ENCODE data around the gene TMC1. TPM values are rescaled to one million over a fixed set of nuclear protein-coding genes. Genes with fewer than 3 reads are reported as not detected.

TMC1 gene
- total RNA-seq, 2 donors from 2014 or later, result 0.29 to 0.42 TPM

DNA sequence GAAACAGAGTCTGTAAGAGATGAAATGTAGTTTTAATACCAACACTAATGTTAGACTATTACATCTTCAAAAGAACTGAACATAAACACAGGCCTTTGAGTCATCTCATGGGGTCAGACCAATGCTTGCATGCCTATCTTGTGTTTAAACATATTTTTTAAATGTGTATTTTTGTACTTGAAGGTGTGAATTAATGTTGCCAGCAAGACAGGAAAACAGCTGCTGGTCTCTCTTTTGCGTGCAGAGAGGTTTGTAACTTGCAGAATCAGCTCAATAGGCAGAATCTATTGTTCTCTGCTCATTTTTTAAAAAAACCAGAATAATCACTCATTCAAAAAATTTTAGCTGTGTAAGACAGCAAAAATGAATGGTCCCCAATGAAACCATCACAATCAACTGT, 251.3 kb downstream of the TMC1 start:
- intact Hi-C loops (cut with DNase I), result no loop called here
- TF ChIP-seq, protein P1, sequence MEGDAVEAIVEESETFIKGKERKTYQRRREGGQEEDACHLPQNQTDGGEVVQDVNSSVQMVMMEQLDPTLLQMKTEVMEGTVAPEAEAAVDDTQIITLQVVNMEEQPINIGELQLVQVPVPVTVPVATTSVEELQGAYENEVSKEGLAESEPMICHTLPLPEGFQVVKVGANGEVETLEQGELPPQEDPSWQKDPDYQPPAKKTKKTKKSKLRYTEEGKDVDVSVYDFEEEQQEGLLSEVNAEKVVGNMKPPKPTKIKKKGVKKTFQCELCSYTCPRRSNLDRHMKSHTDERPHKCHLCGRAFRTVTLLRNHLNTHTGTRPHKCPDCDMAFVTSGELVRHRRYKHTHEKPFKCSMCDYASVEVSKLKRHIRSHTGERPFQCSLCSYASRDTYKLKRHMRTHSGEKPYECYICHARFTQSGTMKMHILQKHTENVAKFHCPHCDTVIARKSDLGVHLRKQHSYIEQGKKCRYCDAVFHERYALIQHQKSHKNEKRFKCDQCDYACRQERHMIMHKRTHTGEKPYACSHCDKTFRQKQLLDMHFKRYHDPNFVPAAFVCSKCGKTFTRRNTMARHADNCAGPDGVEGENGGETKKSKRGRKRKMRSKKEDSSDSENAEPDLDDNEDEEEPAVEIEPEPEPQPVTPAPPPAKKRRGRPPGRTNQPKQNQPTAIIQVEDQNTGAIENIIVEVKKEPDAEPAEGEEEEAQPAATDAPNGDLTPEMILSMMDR (IDR thresholded peaks at IDR 0.05), result no peak

DNA sequence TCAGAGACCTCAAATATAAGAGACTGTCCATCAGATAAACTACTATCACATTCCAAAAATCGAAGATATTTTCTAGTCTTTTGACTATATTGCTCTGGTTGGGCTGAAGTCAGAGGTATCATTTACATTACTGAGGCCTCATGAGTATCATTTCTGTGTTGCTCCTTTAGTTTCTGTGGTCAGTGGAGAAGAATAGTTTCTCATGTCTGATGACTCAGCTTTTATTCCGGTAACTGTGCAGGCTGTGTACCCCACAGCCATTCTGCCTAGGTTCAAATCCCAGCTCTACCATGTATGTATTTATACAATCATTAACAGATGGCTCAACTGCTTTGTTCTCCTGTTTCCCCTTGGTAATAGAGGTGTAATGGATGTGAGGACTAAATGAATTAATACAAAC, 252.2 kb downstream of the TMC1 start:
- H3K9me3 ChIP-seq, result no peaks in the 10 kb centered on the region
- H3K27me3 ChIP-seq, result no peaks in the 10 kb centered on the region
- intact Hi-C loops (cut with DNase I), result no loop called here
- no peak for DNase-seq
- no peaks in the 10 kb centered on the region for H3K4me1 ChIP-seq
- no peak overlapping the region for H3K27ac ChIP-seq
- no peaks in the 10 kb centered on the region for H3K36me3 ChIP-seq
- H3K9ac ChIP-seq (ENCODE audit: low read depth in 2 of 2, low read length in 2 of 2), result no peak overlapping the region
- TF ChIP-seq, protein P1 (IDR thresholded peaks at IDR 0.05), result no peak
- H3K4me3 ChIP-seq, result no peak overlapping the region

More for the DNA sequence above, 251.3 kb downstream of the TMC1 start:
- H3K4me1 ChIP-seq, result no peaks in the 10 kb centered on the region
- no peak overlapping the region for H3K4me3 ChIP-seq
- H3K27ac ChIP-seq, result no peak overlapping the region
- H3K27me3 ChIP-seq, result no peaks in the 10 kb centered on the region
- no peak overlapping the region for H3K9ac ChIP-seq (ENCODE audit: low read depth in 2 of 2, low read length in 2 of 2)
- H3K36me3 ChIP-seq, result no peaks in the 10 kb centered on the region
- no peaks in the 10 kb centered on the region for H3K9me3 ChIP-seq
- DNase-seq, result no peak

DNA sequence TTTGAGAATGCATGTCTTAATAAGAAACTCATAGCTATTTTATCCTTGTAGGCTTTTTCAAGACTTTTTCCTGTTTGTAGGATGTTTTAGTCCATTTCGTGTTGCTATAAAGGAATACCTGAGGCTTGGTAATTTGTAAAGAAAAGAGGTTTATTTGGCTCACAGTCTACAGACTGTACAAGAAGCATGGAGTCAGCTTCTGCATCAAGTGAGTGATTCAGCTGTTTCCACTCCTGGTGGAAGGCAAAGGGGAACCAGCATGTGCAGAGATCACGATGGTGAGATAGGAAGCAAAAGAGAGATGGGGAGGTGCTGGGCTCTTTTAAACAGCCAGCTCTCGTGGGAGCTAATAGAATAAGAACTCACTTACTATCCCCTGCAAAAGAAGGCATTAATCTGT, 254.2 kb downstream of the TMC1 start:
- intact Hi-C loops (cut with DNase I), result no loop called here
- Histone ChIP-seq H3K27ac (no peak overlapping the region), H3K4me3 (no peak overlapping the region), H3K9me3 (no peaks in the 10 kb centered on the region), H3K27me3 (no peaks in the 10 kb centered on the region), H3K9ac (ENCODE audit: low read depth in 2 of 2, low read length in 2 of 2) (no peak overlapping the region), H3K36me3 (no peaks in the 10 kb centered on the region), H3K4me1 (no peaks in the 10 kb centered on the region)
- TF ChIP-seq, protein P1 (IDR thresholded peaks at IDR 0.05), result no peak
- DNase-seq, result no peak

DNA sequence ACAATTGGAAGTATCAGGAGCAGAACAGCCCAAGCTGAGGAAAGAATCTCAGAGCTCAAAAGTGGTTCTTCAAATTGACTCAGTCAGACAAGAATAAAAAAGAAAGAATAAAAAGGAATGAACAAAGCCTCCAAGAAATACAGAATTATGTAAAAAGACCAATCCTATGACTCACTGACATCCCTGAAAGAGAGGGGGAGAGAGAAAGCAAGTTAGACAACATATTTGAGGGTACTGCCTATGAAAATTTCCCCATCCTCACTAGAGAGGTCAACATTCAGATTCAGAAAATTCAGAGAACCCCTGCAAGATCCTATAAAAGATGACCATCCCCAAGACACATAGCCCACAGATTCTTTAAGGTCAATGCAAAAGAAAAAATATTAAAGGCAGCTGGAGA, 258.2 kb downstream of the TMC1 start:
- H3K9ac ChIP-seq (ENCODE audit: low read depth in 2 of 2, low read length in 2 of 2), result no peak overlapping the region
- H3K9me3 ChIP-seq, result no peaks in the 10 kb centered on the region
- no peak for DNase-seq
- no peaks in the 10 kb centered on the region for H3K4me1 ChIP-seq
- intact Hi-C loops (cut with DNase I), result no loop called here
- TF ChIP-seq, protein P1 (IDR thresholded peaks at IDR 0.05), result no peak
- H3K27ac ChIP-seq, result no peak overlapping the region
- no peak overlapping the region for H3K4me3 ChIP-seq
- H3K27me3 ChIP-seq, result no peaks in the 10 kb centered on the region
- no peaks in the 10 kb centered on the region for H3K36me3 ChIP-seq

DNA sequence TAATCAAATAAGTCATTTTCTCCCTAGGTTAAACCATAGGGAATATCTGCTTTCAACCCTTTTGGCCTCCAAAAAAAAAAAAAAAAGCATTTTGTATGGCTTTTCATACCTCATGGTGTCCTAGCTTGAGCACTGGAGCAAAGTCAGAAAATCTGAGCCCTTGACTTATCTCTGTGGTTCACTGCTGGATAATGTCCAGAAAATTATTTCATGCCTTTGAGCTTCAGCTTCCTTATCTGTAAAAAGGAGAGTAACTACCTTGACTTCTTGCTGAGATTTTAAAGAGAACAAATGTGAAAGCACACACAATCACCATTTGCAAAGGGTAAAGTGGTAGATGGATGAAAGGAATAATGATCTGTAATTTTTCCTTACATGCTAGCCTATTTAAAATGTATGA, 265.5 kb downstream of the TMC1 start:
- Histone ChIP-seq H3K9me3 (no peaks in the 10 kb centered on the region), H3K36me3 (no peaks in the 10 kb centered on the region), H3K4me1 (no peaks in the 10 kb centered on the region), H3K27me3 (no peaks in the 10 kb centered on the region), H3K9ac (ENCODE audit: low read depth in 2 of 2, low read length in 2 of 2) (no peak overlapping the region), H3K4me3 (no peak overlapping the region), H3K27ac (no peak overlapping the region)
- intact Hi-C loops (cut with DNase I), result no loop called here
- DNase-seq, result no peak
- TF ChIP-seq, protein P1 (IDR thresholded peaks at IDR 0.05), result no peak
